OCI-LY1 (cell line): ENCODE results near the gene TNRC6A.
"Not testable (repeated sequence)": the region's sequence is repeated elsewhere in the genome, so short reads cannot be mapped to it uniquely, and the experiment has no call there.

ENCODE experiments used
- H2AFZ ChIP-seq: fragments of 200-600 bp; sonication (generic), shearing (Covaris generic); 2 replicates; pipeline ENCODE4 v1.6.0; 2014; ENCODE audit warnings: antibody characterized with exemption, mild to moderate bottlenecking, low read length
- H3F3A ChIP-seq: fragments of 200-600 bp; sonication (generic), shearing (Covaris generic); 2 replicates; pipeline ENCODE4 v1.6.0; 2014; ENCODE audit warnings: mild to moderate bottlenecking, antibody characterized with exemption, low read length, moderate library complexity; ENCODE audit not compliant: insufficient read depth
- H3K27ac ChIP-seq: fragments of 200-600 bp; sonication (generic); 2 replicates; pipeline ENCODE4 v1.5.1; 2014; ENCODE audit warnings: low read length, mixed run types, mild to moderate bottlenecking, low read depth; ENCODE audit not compliant: poor library complexity, severe bottlenecking
- H3K27me3 ChIP-seq: fragments of 200-600 bp; sonication (generic); 2 replicates; pipeline ENCODE4 v1.6.0; 2014; ENCODE audit warnings: antibody characterized with exemption, mild to moderate bottlenecking, low read length, moderate library complexity; ENCODE audit not compliant: insufficient read depth
- H3K36me3 ChIP-seq: fragments of 200-600 bp; sonication (generic); 2 replicates; pipeline ENCODE4 v1.6.1; 2014; ENCODE audit warnings: mild to moderate bottlenecking, antibody characterized with exemption, low read length, moderate library complexity, mixed read lengths; ENCODE audit not compliant: insufficient read depth
- H3K4me1 ChIP-seq: fragments of 200-600 bp; sonication (generic); 2 replicates; pipeline ENCODE4 v1.5.1; 2014; ENCODE audit warnings: mild to moderate bottlenecking, low read length, moderate library complexity; ENCODE audit not compliant: insufficient read depth, severe bottlenecking
- H3K4me2 ChIP-seq: fragments of 200-600 bp; sonication (generic), shearing (Covaris generic); 2 replicates; pipeline ENCODE4 v1.6.1; 2014; ENCODE audit warnings: low read length
- H3K4me3 ChIP-seq: fragments of 200-600 bp; sonication (generic); 2 replicates; pipeline ENCODE4 v1.5.1; 2014; ENCODE audit warnings: low read length, low read depth, mild to moderate bottlenecking, mixed read lengths; ENCODE audit not compliant: poor library complexity, severe bottlenecking
- H3K79me2 ChIP-seq: fragments of 200-600 bp; shearing (Covaris generic); 2 replicates; pipeline ENCODE4 v1.6.1; 2016; ENCODE audit warnings: mixed run types, low read length, mixed read lengths; ENCODE audit not compliant: insufficient read depth
- H3K9ac ChIP-seq: fragments of 200-600 bp; sonication (generic), shearing (Covaris generic); 2 replicates; pipeline ENCODE4 v1.6.1; 2014; ENCODE audit warnings: mild to moderate bottlenecking, low read length, mixed read lengths
- H3K9me2 ChIP-seq: fragments of 200-600 bp; sonication (generic), shearing (Covaris generic); 2 replicates; pipeline ENCODE4 v1.6.1; 2014; ENCODE audit warnings: low read depth, mild to moderate bottlenecking, low read length, mixed read lengths
- H3K9me3 ChIP-seq: fragments of 200-600 bp; shearing (Covaris generic); 2 replicates; pipeline ENCODE4 v1.6.1; 2014; ENCODE audit warnings: low read length, mixed read lengths
- H4K20me1 ChIP-seq: fragments of 200-600 bp; sonication (generic), shearing (Covaris generic); 2 replicates; pipeline ENCODE4 v1.6.0; 2016; ENCODE audit warnings: mild to moderate bottlenecking, low read length; ENCODE audit not compliant: insufficient read depth
- EZH2 ChIP-seq: fragments of 200-600 bp; sonication (generic), shearing (Covaris generic); IDR thresholded peaks from 2 replicates; pipeline ENCODE4 v1.8.0; 2017; ENCODE audit warnings: borderline replicate concordance, mixed run types, mild to moderate bottlenecking, antibody characterized with exemption, low read length, moderate library complexity, mixed read lengths
- TF ChIP-seq, protein P1 (sequence below): fragments of 200-600 bp; sonication (generic), shearing (Covaris generic); IDR thresholded peaks from 2 replicates; pipeline ENCODE4 v1.5.1; 2017; ENCODE audit warnings: mild to moderate bottlenecking, antibody characterized with exemption, low read length, moderate library complexity, mixed read lengths

The TNRC6A gene

DNA sequence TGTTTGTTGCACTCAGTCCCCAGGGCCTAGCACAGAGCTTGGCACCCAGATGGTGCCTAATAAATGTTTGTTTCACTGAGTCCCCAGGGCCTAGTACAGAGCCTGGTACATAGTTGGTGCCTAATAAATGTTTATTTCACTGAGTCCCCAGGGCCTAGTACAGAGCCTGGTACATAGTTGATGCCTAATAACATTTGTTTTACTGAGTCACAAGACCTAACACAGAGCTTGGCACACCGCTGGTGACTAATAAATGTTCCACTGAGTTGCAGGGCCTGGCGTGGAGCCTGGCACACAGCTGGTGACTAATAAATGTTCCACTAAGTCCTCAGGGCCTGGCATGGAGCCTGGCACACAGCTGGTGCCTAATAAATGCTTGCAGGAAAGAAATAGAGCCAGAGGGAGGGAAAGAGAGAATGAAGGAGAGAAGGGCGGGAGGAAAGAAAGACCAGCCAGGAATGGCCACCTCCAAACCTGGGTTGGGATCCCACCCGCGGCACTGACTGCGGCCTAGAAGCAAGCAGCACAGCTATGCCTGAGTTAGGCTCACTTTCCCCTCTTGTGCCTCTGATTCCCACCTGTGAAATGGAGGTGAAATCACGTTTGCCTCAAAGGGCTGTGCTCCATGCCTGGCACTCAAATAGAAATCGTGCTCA lies 123.8 kb downstream of the TNRC6A start:
- no peaks in the 10 kb centered on the region for H3K36me3 ChIP-seq
- H3K27me3 ChIP-seq: no peaks in the 10 kb centered on the region
- no peaks in the 10 kb centered on the region for H3K79me2 ChIP-seq
- no peak overlapping the region for H3K27ac ChIP-seq
- TF ChIP-seq, protein P1, sequence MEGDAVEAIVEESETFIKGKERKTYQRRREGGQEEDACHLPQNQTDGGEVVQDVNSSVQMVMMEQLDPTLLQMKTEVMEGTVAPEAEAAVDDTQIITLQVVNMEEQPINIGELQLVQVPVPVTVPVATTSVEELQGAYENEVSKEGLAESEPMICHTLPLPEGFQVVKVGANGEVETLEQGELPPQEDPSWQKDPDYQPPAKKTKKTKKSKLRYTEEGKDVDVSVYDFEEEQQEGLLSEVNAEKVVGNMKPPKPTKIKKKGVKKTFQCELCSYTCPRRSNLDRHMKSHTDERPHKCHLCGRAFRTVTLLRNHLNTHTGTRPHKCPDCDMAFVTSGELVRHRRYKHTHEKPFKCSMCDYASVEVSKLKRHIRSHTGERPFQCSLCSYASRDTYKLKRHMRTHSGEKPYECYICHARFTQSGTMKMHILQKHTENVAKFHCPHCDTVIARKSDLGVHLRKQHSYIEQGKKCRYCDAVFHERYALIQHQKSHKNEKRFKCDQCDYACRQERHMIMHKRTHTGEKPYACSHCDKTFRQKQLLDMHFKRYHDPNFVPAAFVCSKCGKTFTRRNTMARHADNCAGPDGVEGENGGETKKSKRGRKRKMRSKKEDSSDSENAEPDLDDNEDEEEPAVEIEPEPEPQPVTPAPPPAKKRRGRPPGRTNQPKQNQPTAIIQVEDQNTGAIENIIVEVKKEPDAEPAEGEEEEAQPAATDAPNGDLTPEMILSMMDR: no peak
- TF ChIP-seq EZH2: no peak
- no peak overlapping the region for H3K4me2 ChIP-seq
- no peaks in the 10 kb centered on the region for H3K4me1 ChIP-seq
- H3K9me3 ChIP-seq: no peaks in the 10 kb centered on the region
- H3F3A ChIP-seq: no peaks in the 10 kb centered on the region
- no peak overlapping the region for H2AFZ ChIP-seq
- H3K9ac ChIP-seq: no peak overlapping the region
- H3K9me2 ChIP-seq: no peaks in the 10 kb centered on the region
- H4K20me1 ChIP-seq: no peaks in the 10 kb centered on the region
- no peak overlapping the region for H3K4me3 ChIP-seq

DNA sequence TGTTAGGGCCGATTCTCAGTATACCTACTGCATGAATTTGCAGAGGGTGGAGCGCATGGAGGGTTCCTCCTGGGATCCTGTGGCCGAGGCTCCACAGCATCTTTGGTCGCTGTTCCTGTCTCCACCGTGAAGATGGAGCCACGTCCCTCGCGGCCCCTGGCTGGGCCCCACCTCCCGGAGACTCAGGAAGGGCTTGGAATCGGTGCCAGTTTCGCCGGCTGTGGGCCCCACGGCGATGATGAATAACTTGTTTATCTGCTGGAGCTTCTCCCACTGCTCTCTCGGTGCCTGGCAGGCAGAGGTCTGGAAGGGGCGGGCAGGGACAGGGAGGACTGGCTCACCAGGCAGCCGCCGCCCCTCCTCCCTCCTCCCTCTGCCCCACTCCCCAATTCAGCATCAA lies 124.4 kb downstream of the TNRC6A start:
- H3F3A ChIP-seq: no peaks in the 10 kb centered on the region
- H2AFZ ChIP-seq: no peak overlapping the region
- H3K27me3 ChIP-seq: no peaks in the 10 kb centered on the region
- H3K4me2 ChIP-seq: no peak overlapping the region
- H4K20me1 ChIP-seq: no peaks in the 10 kb centered on the region
- H3K4me1 ChIP-seq: no peaks in the 10 kb centered on the region
- TF ChIP-seq, protein P1: no peak
- no peak for TF ChIP-seq EZH2
- H3K36me3 ChIP-seq: no peaks in the 10 kb centered on the region
- H3K4me3 ChIP-seq: no peak overlapping the region
- no peak overlapping the region for H3K27ac ChIP-seq
- H3K79me2 ChIP-seq: no peaks in the 10 kb centered on the region
- H3K9me3 ChIP-seq: no peaks in the 10 kb centered on the region
- no peaks in the 10 kb centered on the region for H3K9me2 ChIP-seq
- H3K9ac ChIP-seq: no peak overlapping the region

DNA sequence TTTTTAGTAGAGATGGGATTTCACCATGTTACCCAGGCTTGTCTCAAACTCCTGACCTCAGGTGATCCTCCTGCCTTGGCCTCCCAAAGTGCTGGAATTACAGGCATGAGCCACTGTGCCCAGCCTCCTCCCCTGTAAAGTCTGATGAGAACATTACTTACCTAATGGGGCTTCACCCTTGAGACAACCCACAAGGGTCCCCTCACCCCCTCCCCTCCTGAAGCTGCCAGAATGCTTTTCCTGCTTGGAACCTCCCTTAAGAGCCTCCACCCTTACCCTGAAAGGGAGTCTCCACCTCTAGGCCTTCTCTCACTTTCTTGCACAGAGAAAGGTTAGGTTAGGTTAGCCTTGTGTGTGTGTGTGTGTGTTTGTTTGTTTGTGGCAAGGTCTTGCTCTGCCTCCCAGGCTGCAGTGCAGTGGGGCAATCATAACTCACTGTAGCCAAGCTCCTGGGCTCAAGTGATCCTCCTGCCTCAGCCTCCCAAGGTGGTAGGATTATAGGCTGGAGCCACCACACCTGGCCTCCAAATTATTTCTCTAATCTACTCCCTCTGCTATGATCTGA lies 125.2 kb downstream of the TNRC6A start:
- Histone ChIP-seq H3K4me2 (no peak overlapping the region), H3K4me1 (no peaks in the 10 kb centered on the region), H3K4me3 (no peak overlapping the region), H3K9me2 (no peaks in the 10 kb centered on the region), H3K79me2 (no peaks in the 10 kb centered on the region), H3K27me3 (no peaks in the 10 kb centered on the region), H2AFZ (no peak overlapping the region), H3K9me3 (no peaks in the 10 kb centered on the region), H3F3A (no peaks in the 10 kb centered on the region), H4K20me1 (no peaks in the 10 kb centered on the region), H3K36me3 (no peaks in the 10 kb centered on the region), H3K9ac (no peak overlapping the region), H3K27ac (no peak overlapping the region)
- TF ChIP-seq EZH2: no peak

DNA sequence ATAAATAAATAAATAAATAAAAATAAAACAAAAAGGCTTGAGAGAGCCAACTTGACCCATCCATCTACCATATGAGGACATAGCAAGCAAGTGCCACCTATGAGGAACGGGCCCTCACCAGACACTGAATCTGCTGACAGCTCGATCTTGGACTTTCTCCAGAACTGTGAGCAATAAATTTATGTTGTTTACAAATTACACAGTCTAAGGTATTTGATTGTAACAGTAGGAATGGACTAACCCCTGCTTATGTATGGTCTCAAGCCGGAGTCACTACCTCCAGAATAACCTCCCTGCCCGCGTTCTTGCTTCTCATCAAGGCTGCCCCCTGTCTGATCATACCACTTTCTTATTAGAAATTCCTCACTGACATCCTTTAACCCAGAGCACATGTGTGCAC lies 126.2 kb downstream of the TNRC6A start:
- no peaks in the 10 kb centered on the region for H3K4me1 ChIP-seq
- H3F3A ChIP-seq: no peaks in the 10 kb centered on the region
- no peaks in the 10 kb centered on the region for H3K9me3 ChIP-seq
- H2AFZ ChIP-seq: no peak overlapping the region
- no peaks in the 10 kb centered on the region for H4K20me1 ChIP-seq
- no peak overlapping the region for H3K27ac ChIP-seq
- H3K4me3 ChIP-seq: no peak overlapping the region
- no peak for TF ChIP-seq EZH2
- TF ChIP-seq, protein P1: no peak
- no peaks in the 10 kb centered on the region for H3K9me2 ChIP-seq
- H3K79me2 ChIP-seq: no peaks in the 10 kb centered on the region
- no peak overlapping the region for H3K9ac ChIP-seq
- H3K27me3 ChIP-seq: no peaks in the 10 kb centered on the region
- H3K4me2 ChIP-seq: no peak overlapping the region
- no peaks in the 10 kb centered on the region for H3K36me3 ChIP-seq

DNA sequence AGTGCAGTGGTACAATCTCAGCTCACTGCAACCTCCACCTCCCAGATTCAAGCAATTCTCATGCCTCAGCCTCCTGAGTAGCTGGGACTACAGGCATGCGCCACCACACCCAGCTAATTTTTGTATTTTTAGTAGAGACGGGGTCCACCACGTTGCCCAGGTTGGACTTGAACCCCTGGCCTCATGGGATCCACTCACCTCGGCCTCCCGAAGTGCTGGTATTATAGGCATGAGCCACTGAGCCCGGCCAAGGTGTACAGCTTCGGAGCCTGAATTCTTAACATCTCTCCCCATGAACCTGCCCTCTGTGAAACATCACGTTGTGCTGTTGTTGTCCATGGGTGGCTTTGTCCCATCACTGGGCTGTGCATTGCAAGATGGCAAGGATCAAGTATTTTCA lies 127.4 kb downstream of the TNRC6A start:
- H3K4me2 ChIP-seq, H3K4me1 ChIP-seq, H3K27ac ChIP-seq: not testable (repeated sequence)

More for the DNA sequence above, 127.4 kb downstream of the TNRC6A start:
- H4K20me1 ChIP-seq, H3K9ac ChIP-seq, H3K9me3 ChIP-seq, H3K36me3 ChIP-seq, H3K79me2 ChIP-seq, H3K27me3 ChIP-seq, H3F3A ChIP-seq, H2AFZ ChIP-seq, H3K9me2 ChIP-seq, H3K4me3 ChIP-seq: not testable (repeated sequence)
